Measurements from ENCODE around the gene AP2A1.

AP2A1 gene

DNA sequence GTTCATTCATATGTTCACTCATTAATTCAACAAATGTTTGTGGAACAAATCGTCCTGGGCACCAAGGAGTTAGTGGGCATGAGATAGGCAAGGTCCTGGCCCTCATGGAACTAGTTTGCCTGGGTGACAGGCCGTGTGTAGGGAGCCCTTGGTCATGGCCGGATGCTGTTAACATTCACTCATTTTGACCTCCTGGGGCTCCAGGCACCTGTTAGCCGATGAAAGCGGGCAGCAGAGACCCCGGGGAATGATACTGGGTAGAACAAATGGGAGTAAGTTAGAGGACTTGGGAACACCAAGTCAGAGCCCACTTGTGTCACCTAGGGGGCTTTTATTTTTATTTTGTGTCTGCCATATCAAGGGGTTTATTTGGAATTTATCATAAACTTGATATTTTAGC is 57.9 kb downstream of the AP2A1 start:
- no peak overlapping the region for H2AFZ ChIP-seq (ENCODE audit: low read depth, low read length, severe bottlenecking)
- no peaks in the 10 kb centered on the region for H3K9me3 ChIP-seq (ENCODE audit: insufficient read depth, low read length)
- no peaks in the 10 kb centered on the region for H3K9me2 ChIP-seq (replicated peaks; ENCODE audit: insufficient read depth, low read length)
- H3K9ac ChIP-seq (ENCODE audit: low read length), result no peak overlapping the region
- H4K20me1 ChIP-seq (ENCODE audit: low read depth, low read length), result no peaks in the 10 kb centered on the region
- H3K27me3 ChIP-seq (ENCODE audit: low read length), result no peaks in the 10 kb centered on the region
- no peaks in the 10 kb centered on the region for H3K36me3 ChIP-seq (ENCODE audit: low read length)
- TF ChIP-seq EZH2phosphoT487 (conservative IDR thresholded peaks at IDR 0.05; ENCODE audit: low read length), result no peak
- TF ChIP-seq, protein P1, sequence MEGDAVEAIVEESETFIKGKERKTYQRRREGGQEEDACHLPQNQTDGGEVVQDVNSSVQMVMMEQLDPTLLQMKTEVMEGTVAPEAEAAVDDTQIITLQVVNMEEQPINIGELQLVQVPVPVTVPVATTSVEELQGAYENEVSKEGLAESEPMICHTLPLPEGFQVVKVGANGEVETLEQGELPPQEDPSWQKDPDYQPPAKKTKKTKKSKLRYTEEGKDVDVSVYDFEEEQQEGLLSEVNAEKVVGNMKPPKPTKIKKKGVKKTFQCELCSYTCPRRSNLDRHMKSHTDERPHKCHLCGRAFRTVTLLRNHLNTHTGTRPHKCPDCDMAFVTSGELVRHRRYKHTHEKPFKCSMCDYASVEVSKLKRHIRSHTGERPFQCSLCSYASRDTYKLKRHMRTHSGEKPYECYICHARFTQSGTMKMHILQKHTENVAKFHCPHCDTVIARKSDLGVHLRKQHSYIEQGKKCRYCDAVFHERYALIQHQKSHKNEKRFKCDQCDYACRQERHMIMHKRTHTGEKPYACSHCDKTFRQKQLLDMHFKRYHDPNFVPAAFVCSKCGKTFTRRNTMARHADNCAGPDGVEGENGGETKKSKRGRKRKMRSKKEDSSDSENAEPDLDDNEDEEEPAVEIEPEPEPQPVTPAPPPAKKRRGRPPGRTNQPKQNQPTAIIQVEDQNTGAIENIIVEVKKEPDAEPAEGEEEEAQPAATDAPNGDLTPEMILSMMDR (IDR thresholded peaks at IDR 0.05; ENCODE audit: insufficient read depth, low read length, poor library complexity, severe bottlenecking), result no peak
- no peak overlapping the region for H3K4me2 ChIP-seq (ENCODE audit: low read depth, low read length, poor library complexity, severe bottlenecking)
- peaks cover 19% of the 10 kb centered on the region for H3F3A ChIP-seq (ENCODE audit: insufficient read depth)
- peak overlapping the region; percentile 88 for H3K27ac ChIP-seq (ENCODE audit: low read depth, low read length)
- H3K4me3 ChIP-seq (ENCODE audit: insufficient read depth, low read length, poor library complexity, severe bottlenecking), result no peak overlapping the region
- H3K79me2 ChIP-seq (ENCODE audit: insufficient read depth, low read length), result peaks cover 45% of the 10 kb centered on the region

DNA sequence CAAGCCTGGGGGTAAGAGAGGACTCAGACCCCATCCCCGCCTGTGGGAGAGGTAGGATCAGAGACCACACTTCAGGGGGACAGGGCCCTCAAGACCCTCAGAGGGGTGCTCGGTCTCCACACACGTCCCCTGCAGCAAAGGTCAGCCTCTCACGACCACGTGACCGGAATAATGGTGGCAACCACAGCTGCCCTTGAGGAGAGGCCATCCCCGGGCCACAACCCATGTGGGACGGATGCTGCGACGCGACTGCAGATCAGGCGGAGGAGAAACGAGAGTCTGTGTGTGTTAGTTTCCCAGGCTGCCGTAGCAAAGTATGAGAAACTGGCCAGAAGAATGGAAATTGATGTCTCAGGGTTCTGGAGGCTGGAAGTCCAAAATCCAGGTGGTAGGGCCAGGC is 60.2 kb downstream of the AP2A1 start:
- Histone ChIP-seq H3K27me3 (ENCODE audit: low read length) (no peaks in the 10 kb centered on the region), H3K4me3 (ENCODE audit: insufficient read depth, low read length, poor library complexity, severe bottlenecking) (no peak overlapping the region), H3K27ac (ENCODE audit: low read depth, low read length) (no peak overlapping the region), H4K20me1 (ENCODE audit: low read depth, low read length) (no peaks in the 10 kb centered on the region), H3K9me3 (ENCODE audit: insufficient read depth, low read length) (no peaks in the 10 kb centered on the region), H3K9ac (ENCODE audit: low read length) (no peak overlapping the region), H2AFZ (ENCODE audit: low read depth, low read length, severe bottlenecking) (no peak overlapping the region), H3K79me2 (ENCODE audit: insufficient read depth, low read length) (peaks cover 31% of the 10 kb centered on the region), H3F3A (ENCODE audit: insufficient read depth) (peaks cover 10% of the 10 kb centered on the region), H3K9me2 (replicated peaks; ENCODE audit: insufficient read depth, low read length) (no peaks in the 10 kb centered on the region), H3K4me2 (ENCODE audit: low read depth, low read length, poor library complexity, severe bottlenecking) (no peak overlapping the region), H3K36me3 (ENCODE audit: low read length) (no peaks in the 10 kb centered on the region)
- TF ChIP-seq, protein P1 (IDR thresholded peaks at IDR 0.05; ENCODE audit: insufficient read depth, low read length, poor library complexity, severe bottlenecking), result no peak
- no peak for TF ChIP-seq EZH2phosphoT487 (conservative IDR thresholded peaks at IDR 0.05; ENCODE audit: low read length)

DNA sequence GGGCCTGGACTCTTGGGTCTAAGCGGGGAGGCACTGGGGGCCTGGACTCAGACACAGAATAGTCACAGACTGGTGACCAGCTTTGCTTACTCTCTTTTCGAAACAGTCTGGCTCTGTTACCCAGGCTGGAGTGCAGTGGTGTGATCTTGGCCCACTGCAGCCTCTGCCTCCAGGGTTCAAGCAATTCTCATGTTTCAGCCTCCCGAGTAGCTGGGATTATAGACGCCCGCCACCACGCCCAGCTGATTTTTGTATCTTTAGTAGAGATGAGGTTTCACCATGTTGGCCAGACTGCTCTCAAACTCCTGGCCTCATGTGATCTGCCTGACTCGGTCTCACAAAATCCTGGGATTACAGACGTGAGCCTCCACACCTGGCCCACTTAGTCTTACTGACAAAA is 62.4 kb downstream of the AP2A1 start:
- no peaks in the 10 kb centered on the region for H4K20me1 ChIP-seq (ENCODE audit: low read depth, low read length)
- H3K27ac ChIP-seq (ENCODE audit: low read depth, low read length), result no peak overlapping the region
- no peak overlapping the region for H3K9ac ChIP-seq (ENCODE audit: low read length)
- H3F3A ChIP-seq (ENCODE audit: insufficient read depth), result no peaks in the 10 kb centered on the region
- H3K27me3 ChIP-seq (ENCODE audit: low read length), result no peaks in the 10 kb centered on the region
- H3K79me2 ChIP-seq (ENCODE audit: insufficient read depth, low read length), result peaks cover 25% of the 10 kb centered on the region
- no peaks in the 10 kb centered on the region for H3K9me3 ChIP-seq (ENCODE audit: insufficient read depth, low read length)
- no peaks in the 10 kb centered on the region for H3K9me2 ChIP-seq (replicated peaks; ENCODE audit: insufficient read depth, low read length)
- no peak overlapping the region for H3K4me3 ChIP-seq (ENCODE audit: insufficient read depth, low read length, poor library complexity, severe bottlenecking)
- H2AFZ ChIP-seq (ENCODE audit: low read depth, low read length, severe bottlenecking), result no peak overlapping the region
- no peak overlapping the region for H3K4me2 ChIP-seq (ENCODE audit: low read depth, low read length, poor library complexity, severe bottlenecking)
- TF ChIP-seq, protein P1 (IDR thresholded peaks at IDR 0.05; ENCODE audit: insufficient read depth, low read length, poor library complexity, severe bottlenecking), result no peak
- TF ChIP-seq EZH2phosphoT487 (conservative IDR thresholded peaks at IDR 0.05; ENCODE audit: low read length), result no peak
- no peaks in the 10 kb centered on the region; the same call in 1 of the 2 replicates for H3K36me3 ChIP-seq (ENCODE audit: low read length)

Data from SU-DHL-6 (cell line).